Breast epithelium (tissue), 3 donors: ENCODE data around the gene DCBLD1.

Experiments used
- CTCF ChIP-seq, 3 donors: fragments of 450-650 bp; IDR thresholded peaks; one replicate each; pipeline ENCODE4 v1.5.1; 2016 to 2017; ENCODE audit warnings: antibody characterized with exemption in 3 of 3, mild to moderate bottlenecking in 3 of 3, moderate library complexity in 3 of 3
- POLR2A ChIP-seq: fragments of 450-650 bp; IDR thresholded peaks from one replicate; pipeline ENCODE4 v1.6.1; 2016; ENCODE audit warnings: antibody characterized with exemption, mild to moderate bottlenecking, moderate library complexity
- POLR2AphosphoS5 ChIP-seq, 3 donors: sonication (generic); formaldehyde crosslinking; IDR thresholded peaks; one replicate each; pipeline ENCODE4 v1.6.1; 2017; ENCODE audit warnings: antibody characterized with exemption in 3 of 3

GRCh38 chr6:117548797-117549301 is 66.4 kb downstream of the DCBLD1 start:
- TF ChIP-seq POLR2A: no peak
- TF ChIP-seq CTCF (IDR thresholded peaks at IDR 0.05): no peak
- TF ChIP-seq POLR2AphosphoS5 (IDR thresholded peaks at IDR 0.05): no peak
